Esophagus squamous epithelium (tissue), 4 donors: ENCODE measurements around the gene LRRC10B.

ENCODE experiments used
- CTCF ChIP-seq, 6 experiments: fragments of 450-650 bp in 4 of 6; fragments of 200-600 bp in 2 of 6; sonication (generic) in 2 of 6; IDR thresholded peaks; one replicate each; pipeline ENCODE4 v1.5.1; 2016 to 2019; ENCODE audit warnings: antibody characterized with exemption in 6 of 6, mild to moderate bottlenecking in 4 of 6, moderate library complexity in 4 of 6
- POLR2A ChIP-seq, 4 donors: fragments of 450-650 bp; IDR thresholded peaks; one replicate each; pipeline ENCODE4 v1.6.1; 2017; ENCODE audit warnings: antibody characterized with exemption in 4 of 4, mild to moderate bottlenecking in 4 of 4, moderate library complexity in 3 of 4

- no peak for TF ChIP-seq CTCF (IDR thresholded peaks at IDR 0.05)
- TF ChIP-seq POLR2A (IDR thresholded peaks at IDR 0.05) = no peak
These were observed 14.3 kb downstream of the LRRC10B start for GRCh38 chr11:61522881-61523280.
